CD4-positive, alpha-beta T cell treated with Interleukin-17A for 1 hour (primary cell): ENCODE measurements around the gene SKIDA1.

ENCODE experiments used
- DNase-seq: peaks from one replicate; pipeline ENCODE4 v3.0.0-alpha.2; 2020

The SKIDA1 gene

DNA sequence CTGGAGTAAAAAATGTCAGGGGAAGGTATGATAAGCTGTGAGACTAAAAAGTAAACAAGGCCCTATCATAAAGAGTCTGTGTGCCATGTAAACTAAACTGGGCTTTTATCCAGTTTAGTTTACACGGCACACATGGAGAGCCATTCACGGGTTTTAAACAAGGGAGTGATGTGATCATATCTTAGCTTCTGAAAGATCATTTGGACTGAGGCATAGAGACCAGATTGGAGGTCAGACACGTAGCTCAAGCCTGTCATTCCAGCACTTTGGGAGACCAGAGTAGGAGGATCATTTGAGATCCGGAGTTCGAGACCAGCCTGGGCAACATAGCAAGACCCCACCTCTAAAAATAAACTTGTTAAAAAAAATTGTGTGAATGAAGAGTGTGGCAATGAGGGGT, 50.1 kb downstream of the SKIDA1 start:
- DNase-seq, result no peak

DNA sequence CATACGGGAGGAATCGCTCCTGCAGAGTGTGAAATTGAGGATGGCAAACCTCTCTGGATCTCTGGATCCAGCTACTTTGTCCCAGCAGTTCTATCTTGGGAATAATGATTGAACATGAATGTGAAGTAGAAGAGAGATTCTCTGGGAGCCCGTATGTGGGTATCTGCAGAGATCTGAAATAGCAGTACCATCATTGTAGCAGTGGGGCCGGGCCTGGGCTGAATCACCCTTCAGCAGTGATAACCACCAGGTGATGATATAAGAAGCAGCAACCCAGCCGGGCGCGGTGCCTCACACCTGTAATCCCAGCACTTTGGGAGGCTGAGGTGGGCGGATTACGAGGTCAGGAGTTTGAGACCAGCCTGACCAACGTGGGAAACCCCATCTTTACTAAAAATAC, 51.9 kb downstream of the SKIDA1 start:
- DNase-seq, result no peak

GRCh38 chr10:21473135-21473534, 52.3 kb downstream of the SKIDA1 start:
- no peak for DNase-seq

DNA sequence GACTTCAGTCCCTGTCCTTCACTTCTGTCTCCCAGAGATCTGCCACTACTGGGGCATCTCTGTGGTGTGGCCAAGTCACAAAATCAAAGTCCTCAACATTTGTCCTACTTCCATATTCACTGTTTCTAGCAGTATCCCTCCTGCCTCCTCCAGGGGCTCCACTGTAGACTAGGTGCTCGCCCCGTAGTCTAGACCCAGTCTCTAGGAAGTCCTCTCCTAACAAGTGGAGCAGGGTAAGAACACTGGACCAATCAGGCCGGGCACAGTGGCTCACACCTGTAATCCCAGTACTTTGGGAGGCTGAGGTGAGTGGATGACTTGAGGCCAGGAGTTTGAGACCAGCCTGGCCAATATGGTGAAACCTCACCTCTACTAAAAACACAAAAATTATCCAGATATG, 57.4 kb downstream of the SKIDA1 start:
- no peak for DNase-seq

DNA sequence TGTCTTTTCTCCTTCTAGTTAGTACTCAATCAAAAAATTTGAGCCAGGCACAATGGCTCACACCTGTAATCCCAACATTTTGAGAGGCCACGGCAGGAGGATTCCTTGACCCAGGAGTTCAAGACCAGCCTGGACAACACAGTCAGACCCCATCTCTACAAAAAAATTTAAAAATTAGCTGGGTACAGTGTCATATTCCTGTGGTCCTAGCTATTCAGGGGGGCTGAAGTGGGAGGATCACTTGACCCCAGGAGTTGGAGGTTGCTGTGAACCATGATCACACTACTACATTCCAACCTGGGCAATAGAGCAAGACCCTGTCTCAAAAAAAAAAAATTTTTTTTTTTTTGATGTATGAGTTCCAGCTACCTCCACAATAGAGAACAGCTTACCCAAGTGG, 57.8 kb downstream of the SKIDA1 start:
- no peak for DNase-seq

DNA sequence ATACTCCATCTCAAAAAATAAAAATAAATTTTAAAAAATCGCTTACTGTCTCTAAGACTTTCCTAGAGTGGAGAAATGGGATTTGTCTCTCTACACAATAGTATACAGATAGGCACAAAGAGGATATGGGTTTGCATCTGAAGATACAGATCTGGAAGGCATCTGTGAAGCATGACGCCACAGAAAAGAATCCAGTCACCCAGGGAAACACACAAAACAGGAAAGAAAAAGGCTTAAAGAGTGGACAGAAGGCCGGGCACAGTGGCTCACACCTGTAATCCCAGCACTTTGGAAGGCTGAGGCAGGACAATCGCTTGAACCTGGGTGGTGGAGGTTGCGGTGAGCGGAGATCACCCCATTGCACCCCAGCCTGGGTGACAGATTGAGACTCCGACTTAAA, 61.3 kb downstream of the SKIDA1 start:
- no peak for DNase-seq
